ENCODE data around the gene GREB1L.

GRCh38 chr18:21303895-21304294 lies 61.9 kb downstream of the GREB1L start:
- TF ChIP-seq CTCF (IDR thresholded peaks at IDR 0.05; ENCODE audit: poor library complexity), result no peak
- TF ChIP-seq EZH2phosphoT487 (IDR thresholded peaks at IDR 0.05; ENCODE audit: low read depth, severe bottlenecking, unreplicated experiment), result no peak
